SHP77 (cell line): ENCODE results near the gene TANGO6.
"Not testable (repeated sequence)": the region's sequence is repeated elsewhere in the genome, so short reads cannot be mapped to it uniquely, and the experiment has no call there.

Experiments
- DNase-seq, 2 experiments: peaks; one replicate each; lab custom pipeline; 2025; lab: John Stamatoyannopoulos, UW

TANGO6 gene

DNA sequence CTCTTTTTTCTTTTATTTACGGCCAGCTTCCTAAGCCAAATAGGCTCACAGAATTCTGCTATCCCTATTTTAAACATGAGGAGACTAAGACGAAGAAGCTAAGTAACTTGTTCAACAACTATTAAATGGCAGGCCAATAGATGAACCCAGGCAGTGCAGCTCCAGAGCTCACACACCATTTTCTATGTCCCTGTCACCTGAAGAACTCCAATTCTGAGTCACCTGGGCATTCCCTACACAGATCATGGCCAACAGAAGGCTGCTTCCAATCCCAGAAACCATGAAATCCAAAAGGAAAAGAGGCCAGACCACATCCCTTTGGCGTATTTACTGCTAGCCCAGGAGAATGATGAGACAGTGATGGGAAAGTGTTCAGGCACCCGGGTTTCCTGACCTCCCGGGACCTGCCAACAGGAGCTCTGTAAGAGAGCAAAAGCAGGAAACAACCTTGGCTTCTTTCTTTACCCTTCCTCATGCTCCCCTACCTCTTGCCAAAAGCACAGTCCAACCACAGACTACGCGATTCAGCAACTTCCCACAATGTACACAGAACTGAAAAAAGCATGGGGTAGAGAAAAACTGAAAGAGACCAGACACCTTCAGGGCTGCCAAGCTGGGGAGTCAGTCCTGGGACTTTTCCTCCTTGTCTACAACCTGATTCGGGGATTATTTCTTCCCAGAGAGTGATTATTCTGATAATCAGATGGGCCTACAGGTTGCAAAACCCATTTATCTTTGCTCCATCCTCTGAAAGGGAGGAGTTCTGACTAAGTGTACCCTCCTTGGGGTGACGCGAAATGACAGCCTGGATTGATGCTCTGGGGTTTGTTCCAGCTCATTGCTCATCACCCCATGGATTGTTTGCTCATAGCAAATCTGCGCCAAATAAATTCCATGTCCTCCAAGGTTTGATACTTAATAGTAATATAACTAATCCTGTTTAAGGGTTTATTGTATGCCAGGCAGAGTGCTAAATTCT lies 214.4 kb downstream of the TANGO6 start:
- peak in 1 of 2 experiments; percentile 2 for DNase-seq

DNA sequence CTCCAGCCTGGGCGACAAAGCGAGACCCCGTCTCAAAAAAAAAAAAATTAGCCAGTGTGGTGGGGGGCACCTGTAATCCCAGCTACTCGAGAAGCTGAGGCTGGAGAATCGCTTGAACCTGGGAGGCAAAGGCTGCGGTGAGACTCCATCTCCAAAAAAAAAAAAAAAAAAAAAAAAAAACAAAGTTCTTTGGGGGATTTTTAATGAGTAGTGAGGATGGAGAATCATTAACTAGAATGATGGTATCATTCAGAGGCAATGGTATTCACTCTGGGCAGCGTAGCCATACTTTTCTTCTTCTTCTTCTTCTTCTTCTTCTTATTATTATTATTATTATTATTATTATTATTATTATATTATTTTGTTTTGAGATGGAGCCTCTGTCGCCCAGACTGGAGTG lies 220.2 kb downstream of the TANGO6 start:
- DNase-seq, result not testable (repeated sequence)

DNA sequence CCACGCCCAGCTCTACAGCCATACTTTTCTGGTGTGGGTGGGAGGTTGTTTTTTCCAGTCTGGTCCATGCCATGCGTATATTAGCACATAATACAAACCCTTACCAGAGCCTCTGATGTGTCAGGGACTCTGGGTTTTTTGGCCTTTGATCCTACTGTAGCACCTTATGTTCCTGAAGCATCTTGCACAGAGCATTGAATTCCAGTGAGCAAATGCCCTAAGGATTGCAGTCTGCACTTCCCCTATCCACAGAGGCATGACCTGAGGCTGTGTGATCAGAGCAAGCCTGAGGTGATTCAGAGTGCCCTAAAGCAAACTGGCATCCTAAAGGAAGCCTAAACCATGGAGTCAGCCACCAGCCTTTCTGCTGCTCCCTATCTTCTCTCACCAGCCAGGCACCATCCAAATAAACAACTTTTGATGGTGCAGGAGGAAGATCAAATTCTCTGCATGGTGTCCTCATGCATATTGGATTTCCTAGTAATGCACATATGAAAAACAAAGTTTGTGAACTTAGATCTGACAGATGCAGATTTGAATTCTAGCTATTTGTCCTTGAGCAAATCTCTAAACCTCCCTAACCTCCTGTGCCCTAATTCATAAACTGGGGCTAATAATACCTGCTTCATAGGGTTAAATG lies 220.9 kb downstream of the TANGO6 start:
- DNase-seq, result no peak

DNA sequence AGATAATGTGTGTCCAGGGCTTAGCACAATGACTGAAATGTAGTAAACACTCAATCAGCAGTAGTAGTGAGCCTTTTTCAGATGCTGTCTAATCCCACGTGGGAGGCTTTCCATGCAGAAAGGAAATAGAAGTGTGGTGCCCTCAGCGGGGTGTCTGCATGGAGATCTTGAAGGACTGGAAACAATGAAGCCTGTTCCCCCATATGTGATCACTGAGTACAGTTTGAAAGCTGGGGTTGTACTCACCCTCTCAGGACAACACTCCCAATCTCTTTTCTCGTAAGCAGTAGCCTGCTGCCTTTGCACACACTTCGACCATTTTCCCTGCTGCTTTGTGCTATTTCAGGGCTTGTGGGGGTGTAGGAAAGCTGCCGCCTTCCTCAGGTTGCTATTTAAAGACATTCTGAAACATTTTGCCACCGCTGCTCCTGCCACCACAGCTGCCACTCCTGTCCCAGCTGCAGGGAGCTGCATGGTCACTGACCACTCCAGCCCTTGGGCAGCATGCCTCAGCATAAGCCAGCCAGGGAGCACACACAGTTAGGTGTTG lies 221.5 kb downstream of the TANGO6 start:
- no peak for DNase-seq

DNA sequence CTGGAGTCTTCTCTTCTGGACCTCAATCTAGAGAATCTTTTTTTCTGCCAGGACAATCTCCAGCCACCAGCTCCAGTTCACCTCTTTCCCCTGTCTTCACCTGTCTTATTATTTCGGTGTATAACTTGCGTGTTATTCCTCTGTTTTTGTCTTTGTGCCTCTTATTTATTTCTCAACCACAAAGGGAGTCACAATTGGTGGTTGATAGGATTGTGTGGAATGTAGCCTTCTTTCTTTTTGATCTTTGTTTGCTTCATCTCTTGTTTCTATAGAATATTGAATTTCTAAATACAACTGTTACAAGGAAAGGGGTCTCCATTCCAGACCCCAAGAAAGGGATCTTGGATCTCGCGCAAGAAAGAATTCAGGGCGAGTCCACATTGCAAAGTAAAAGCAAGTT lies 226.2 kb downstream of the TANGO6 start:
- DNase-seq, result no peak

DNA sequence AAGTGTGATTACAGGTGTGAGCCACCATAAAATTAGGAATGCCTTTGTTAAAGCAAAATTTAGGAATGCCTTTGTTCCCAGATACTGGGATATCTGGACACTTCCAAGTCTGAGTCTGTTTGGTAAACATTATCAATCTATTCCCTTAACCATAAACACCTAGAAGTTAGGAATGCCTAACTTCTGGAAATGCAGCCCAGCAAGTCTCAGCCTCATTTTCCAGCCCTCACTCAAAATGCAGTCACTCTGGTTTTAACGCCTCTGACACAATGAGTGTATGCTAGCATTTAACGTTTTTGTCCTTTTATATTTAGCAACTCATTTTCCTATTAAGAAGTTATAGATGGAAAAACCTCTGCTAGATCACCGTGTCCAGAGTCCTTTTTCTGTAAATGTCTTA lies 227.7 kb downstream of the TANGO6 start:
- DNase-seq, result no peak

DNA sequence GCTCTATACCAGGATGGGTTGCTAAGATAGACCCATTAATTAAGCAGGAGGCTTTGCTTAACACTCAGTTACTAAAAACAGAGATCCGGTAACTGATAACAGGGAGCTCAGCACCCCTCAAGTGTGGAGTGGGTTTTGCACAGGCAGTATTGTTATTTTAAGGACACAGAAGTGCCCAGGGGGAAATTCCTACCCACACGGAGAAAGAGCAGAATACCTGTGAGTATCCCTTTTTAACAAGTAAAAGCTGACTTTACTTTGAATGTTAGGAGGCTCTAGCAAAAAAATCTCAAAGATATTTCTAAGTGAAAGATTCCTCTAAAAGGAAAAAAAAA lies 229.3 kb downstream of the TANGO6 start:
- DNase-seq, result no peak

DNA sequence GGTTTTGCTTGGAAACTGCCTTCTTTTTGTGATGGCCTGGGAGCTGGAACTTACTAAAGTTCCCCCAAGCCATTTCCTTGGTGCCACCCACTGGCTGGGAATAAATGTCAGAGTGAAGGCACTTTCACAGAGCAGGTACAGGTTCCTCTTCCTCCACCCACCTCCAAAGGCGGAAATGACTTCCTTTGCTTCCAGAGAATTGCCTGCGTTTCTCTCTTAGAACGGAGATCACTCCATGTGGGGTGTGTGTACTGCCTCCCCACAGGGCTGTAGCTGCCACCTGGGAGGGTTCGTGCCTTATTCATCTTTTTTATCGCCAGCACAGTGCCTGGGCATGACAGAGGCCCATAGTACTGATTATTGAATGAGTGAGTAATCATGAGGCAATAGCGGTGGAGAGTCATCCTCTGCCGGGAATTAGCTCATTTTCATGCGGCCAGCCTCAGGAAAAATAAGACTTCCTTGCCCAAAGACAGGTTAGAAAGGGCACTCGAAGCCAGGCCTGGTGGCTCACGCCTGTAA lies 229.9 kb downstream of the TANGO6 start:
- DNase-seq, result peak in 1 of 2 experiments; percentile 5

DNA sequence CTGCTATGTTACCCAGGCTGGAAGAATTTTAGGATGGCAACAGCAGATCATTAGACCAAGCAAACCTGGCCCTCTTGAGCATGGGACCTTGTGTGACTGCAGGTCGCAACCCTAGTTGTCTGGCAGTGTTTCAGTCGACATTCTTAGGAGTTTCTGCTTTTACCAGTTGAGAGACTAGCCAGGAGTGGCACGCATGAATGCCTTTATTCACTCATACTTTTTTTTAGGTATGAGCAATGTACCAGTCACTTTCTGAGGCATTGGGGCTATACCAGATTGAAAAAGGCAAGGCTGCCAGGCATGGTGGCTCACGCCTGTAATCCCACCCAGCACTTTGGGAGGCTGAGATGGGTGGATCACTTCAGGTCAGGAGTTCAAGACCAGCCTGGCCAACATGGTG lies 233.9 kb downstream of the TANGO6 start:
- DNase-seq, result no peak

DNA sequence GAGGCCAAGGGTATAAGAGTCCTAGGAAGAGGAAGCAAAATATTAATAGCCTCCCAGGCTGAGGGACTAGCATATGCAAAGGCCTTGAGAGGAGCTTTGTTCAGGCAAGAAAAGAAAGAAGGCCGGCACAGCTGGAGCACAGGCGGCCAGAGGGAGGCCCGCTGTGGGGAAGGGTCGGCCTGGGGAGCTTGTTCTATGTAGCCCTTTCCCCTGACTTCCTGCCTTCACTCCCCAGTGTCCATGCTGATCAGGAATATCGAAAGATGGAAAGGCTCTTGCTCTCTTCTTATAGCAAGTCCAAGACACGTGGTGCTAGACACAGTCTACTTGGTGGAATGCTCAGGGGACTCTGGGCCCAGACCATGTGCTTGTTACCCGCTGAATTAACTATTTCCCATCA lies 234.7 kb downstream of the TANGO6 start:
- DNase-seq, result no peak

DNA sequence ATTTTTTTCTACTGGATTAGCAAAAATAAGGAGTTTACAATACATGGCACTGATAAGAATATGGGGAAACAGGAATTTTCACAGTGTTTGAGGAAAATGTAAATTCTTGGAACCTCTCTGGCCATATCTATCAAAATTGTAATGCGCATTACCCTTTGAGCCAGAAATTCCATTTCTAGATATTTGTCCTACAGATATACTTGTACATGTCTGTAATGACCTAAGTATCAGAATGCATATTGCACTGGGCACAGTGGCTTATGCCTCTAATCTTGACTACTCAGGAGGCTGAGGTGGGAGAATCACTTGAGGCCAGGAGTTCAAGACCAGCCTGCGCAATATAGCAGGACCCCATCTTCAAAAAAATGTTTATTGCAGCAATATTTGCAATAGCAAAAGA lies 236.4 kb downstream of the TANGO6 start:
- no peak for DNase-seq

DNA sequence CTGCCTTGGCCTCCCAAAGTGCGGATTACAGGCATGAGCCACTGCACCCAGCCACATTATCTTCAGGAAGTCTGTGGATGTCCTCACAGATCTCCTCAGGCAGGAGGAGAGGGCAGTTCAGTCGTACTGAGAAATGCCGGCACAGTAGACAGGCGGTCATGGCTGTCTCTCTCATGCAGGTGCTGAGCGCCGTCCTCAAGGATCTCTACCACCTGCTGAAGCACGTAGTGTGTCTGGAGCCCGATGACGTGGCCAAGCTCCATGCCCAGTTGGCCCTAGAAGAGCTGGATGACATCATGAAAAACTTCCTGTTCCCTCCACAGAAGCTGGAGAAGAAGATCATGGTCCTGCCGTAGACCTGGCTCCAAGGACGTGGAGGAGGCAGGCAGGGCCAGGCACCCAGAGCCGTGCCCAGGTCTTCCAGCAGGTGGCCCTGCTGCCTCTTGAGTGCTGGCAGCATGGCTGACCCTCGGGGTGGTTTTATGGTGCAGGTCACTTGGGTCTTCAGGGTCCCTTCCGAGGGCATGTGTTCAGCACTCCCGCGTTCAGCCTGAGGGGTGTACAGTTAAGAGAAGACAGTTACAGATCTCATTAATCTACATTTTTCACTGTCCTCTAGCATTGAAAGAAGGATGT lies 240.1 kb downstream of the TANGO6 start:
- DNase-seq, result no peak

DNA sequence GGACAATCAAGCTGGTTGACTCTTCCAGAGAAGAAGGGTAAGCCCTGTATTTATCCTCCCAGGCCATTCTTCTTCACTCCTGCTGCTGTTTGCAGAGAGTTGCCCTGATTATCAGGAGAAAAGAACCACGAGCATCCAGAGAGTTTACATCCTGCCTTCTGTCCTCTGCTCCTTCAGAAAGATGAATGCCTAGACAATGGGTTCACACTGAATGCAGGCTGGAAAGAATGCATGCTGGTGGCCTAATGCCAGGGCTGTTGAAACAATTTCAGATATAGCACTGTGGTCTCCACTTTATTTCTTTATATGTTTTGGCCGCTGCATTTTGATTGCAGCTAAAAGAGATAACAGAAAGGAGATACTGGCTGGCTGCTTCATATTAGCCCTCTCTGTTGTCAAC lies 241.0 kb downstream of the TANGO6 start:
- DNase-seq, result no peak

DNA sequence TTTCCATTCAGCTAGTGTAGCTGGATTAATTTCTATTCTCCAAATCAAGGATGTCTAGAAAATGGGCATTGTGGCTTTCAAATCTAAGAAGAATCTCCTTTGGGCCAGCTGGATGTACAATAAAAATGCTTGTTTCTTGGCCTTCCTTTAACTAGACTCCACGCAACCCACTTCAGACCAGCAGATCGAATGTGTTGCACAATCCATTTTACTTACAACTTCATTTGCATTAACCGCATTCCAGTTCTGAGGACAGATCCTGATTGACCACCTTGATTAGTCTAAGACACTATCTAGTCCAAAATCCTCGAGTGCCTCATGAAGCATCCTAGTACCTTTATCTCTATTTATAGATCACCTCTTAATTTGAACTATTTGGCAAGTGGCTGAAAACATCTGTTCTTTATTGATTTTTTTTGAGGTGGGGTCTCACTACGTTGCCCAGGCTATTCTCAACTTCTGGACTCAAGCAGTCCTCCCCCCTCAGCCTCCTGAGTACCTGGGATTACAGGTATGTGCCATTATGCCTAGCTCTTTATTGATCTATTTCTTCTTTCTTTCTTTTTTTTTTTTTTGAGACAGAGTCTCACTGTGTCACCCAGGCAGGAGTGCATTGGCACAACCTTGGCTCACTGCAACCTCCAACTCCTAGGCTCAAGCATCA lies 241.8 kb downstream of the TANGO6 start:
- no peak for DNase-seq

DNA sequence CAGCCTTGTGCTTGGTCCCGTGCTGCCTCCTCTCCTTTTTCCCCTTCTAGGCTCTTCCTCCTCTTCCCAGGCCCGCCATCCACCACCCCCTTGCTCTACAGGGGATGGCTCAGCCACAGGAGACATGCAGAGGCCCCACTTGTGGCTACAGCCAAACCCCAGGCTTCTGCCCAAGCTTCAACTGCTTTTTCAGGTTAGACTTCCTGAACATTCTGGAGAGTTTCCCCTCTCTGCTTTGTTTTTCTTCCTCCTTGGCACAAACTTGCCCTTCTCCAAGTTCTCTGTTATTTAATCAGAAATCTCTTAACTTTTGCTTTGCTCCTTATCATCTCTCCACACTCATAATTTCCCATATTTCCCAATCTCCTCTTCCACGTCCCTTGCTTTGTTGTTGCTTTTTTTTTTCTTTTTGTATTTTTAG lies 243.8 kb downstream of the TANGO6 start:
- no peak for DNase-seq

DNA sequence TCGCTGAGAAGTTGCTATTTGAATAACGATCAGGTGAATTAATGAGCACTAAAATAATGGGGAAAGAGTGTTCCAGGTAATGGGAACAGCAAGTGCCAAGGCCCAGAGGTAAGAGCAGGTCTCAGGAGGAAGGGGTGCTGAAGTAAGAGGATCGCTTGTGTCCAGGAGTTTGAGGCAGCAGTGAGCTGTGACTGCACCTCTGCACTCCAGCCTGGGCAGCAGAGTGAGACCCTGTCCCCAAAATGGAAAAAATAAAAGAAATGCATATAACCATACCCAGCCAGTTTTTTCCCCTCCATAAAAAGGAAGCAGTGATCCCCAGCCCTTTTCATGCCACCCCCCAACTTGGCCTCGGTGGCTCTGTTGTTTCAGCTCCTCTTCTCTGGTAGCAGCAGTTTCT lies 245.4 kb downstream of the TANGO6 start:
- no peak for DNase-seq

DNA sequence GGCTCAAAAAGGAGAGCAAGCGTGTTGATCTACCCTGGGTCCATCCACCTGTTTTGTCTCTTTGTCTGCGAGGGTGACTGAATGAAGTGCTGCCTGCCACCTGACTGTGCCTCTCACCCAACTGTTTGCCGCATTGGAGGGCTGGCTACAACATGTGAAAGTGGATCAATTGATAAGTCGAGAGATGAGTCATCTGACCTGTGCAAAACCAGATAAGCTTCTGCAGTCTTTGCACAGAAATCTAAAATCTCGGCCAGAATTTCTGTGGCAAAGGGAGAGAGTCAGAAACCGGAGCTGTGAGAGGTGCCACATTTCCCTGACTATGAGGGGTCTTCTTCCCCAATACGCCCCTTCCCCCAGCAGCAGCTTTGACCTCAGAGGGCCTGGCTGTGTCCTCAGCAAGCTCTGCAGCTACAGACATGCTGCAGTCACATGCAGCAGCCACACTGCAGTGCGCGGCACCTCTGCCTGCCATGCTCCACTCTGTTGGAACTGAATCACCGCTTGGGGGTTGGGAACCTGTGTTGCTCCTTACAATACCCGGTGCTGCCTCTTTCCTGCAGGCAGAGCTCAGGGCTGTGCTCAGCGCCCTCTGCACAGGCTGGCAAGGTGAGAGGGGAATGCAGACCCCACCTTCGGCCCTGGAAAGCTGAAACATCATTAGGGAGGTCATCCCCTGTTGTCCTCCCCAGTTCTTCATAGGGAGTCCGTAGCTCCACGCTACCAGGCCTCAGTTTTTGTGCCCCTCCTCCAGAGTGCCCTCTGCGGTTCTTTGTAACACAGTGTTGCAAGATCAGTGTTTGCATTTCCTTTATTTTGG lies 246.0 kb downstream of the TANGO6 start:
- DNase-seq, result peak in 1 of 2 experiments; percentile 12

DNA sequence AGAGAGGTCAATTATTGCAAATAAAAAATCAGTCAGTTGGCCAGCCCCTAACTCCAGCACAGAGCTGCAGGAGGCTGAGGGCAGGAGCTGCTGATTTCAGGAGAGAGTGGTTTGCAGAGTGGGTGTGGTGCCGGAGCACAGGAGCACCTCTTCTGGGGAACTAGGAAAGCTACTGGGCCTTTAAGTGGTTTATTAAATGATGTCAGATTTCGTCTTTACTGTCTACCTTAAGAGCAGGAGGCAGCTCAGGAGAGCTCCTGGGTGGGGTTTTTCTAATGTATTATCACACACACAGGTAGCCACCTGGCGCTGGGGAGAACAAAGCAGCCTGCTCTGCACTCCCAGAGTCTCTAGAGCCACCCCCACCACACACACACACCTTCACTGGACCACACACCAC lies 250.6 kb downstream of the TANGO6 start:
- DNase-seq, result no peak

DNA sequence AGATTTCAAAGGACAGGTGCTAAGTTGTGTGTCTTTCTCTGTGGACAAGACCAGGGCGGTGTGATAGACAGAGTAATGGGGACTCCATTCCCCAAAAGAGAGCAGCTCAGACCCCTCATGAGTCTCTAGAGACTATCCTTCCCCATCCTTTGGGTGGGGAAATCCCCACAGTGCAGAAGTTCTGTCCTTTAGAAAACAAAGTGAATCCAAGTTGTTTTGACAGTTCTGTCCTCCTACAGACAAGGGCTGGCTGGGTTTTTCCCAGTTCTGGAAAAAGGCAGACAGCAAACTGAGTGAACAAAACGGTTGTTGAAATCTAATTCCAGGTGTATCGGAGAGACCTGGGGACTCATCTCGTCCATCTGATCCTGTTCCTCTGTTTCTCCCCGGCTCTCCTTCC lies 251.2 kb downstream of the TANGO6 start:
- no peak for DNase-seq

DNA sequence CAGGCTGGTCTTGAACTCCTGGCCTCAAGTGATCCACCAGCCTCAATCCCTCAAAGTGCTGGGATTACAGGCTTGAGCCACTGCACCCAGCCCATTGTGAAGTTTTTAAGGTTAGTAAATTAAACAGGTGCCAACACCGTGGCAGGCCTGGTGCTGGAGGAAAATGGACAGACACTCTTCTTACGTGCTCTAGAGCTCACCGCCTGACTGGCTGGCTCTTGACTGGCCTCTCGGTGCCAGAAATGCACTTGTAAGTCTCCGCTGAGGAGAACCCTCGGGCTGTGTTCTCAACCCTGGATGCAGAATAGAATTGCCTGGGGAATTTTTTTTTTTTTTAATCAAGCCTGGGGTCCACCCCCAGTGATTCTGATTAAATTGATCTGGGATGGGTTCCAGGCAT lies 251.9 kb downstream of the TANGO6 start:
- DNase-seq, result no peak

DNA sequence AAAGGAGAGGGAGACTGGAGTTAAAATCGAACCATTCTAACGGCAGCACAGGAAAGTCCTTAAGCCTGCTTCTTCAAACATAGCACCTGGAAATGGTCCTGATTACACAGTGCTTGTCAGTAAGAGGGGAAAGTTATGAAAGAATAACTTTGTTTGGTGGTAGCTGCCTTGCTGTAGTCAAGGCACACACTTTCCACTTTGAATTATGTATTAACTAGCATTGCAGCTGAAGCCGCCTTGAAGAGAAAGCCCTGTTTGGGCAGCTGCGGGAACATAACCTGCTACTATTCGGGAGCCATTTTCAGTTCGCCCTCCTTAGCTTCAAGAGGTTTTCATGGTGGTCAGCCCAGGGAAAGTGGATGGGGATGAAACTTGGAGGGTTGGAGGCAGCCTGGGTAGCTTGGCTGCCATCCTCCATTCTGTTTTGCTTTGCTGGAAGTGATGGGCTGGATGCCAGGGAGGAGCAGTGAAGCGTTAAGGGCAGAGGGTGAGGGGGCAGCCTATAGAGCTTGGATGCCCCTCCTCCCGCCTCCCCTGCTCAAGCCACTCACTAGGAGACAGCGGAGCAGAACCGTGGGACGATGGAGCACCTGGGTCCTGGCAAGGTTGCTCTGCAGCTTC lies 256.9 kb downstream of the TANGO6 start:
- peak; percentile 52 to 61 for DNase-seq
